ENCODE results near the gene UNC13D. TPM values are rescaled to one million over a fixed set of nuclear protein-coding genes. Genes with fewer than 3 reads are reported as not detected.

The UNC13D gene
- total and polyA plus RNA-seq, 9 of the 15 experiments (the other 6 are each of a cell fraction or from before 2014, with no cell fraction given), result 0.86 to 244 (median 69.2) TPM

- TF ChIP-seq PML (IDR thresholded peaks at IDR 0.05; ENCODE audit: low read length) (peak; percentile 99), SETDB1 (IDR thresholded peaks at IDR 0.05; ENCODE audit: low read length) (no peak), JUND (IDR thresholded peaks at IDR 0.05; ENCODE audit: borderline replicate concordance, low read depth, low read length) (peak; percentile 77; the same call in 1 of the 2 replicates), JUND (tag; IDR thresholded peaks at IDR 0.05; ENCODE audit: borderline replicate concordance, low read depth, low read length) (peak; percentile 55; the same call in 1 of the 3 replicates), SLC30A9 (CRISPR knock-in tag; IDR thresholded peaks at IDR 0.05) (no peak), TAF15 (IDR thresholded peaks at IDR 0.05; ENCODE audit: low read depth, low read length) (no peak), ID3 (CRISPR knock-in tag; IDR thresholded peaks at IDR 0.05) (no peak), ID3 (tag; IDR thresholded peaks at IDR 0.05) (peak; percentile 84), POLR2G (IDR thresholded peaks at IDR 0.05; ENCODE audit: low read depth, low read length) (peak; percentile 99), POLR2H (tag; IDR thresholded peaks at IDR 0.05; ENCODE audit: low read depth) (peak; percentile 99), ZNF175 (CRISPR knock-in tag; IDR thresholded peaks at IDR 0.05; ENCODE audit: low read depth) (no peak), RFX7 (CRISPR knock-in tag; IDR thresholded peaks at IDR 0.05) (no peak), SIN3B (IDR thresholded peaks at IDR 0.05; ENCODE audit: low read depth) (peak; percentile 71), PHF20 (IDR thresholded peaks at IDR 0.05; ENCODE audit: partially characterized antibody) (peak; percentile 72), ARID2 (IDR thresholded peaks at IDR 0.05) (no peak), ERF (CRISPR knock-in tag; IDR thresholded peaks at IDR 0.05) (0 out of 2 replicates have a peak, but pooled peaks have one; percentile 12), ZFP91 (CRISPR knock-in tag; IDR thresholded peaks at IDR 0.05) (0 out of 2 replicates have a peak, but pooled peaks have one; percentile 64), ZNF224 (CRISPR knock-in tag; IDR thresholded peaks at IDR 0.05) (peak; percentile 87; the same call in 1 of the 2 replicates), ZC3H11A (IDR thresholded peaks at IDR 0.05; ENCODE audit: low read depth, low read length) (no peak), BHLHE40 (IDR thresholded peaks at IDR 0.05; ENCODE audit: low read length) (no peak), FOXJ2 (tag; IDR thresholded peaks at IDR 0.05) (no peak), SAFB2 (IDR thresholded peaks at IDR 0.05; ENCODE audit: borderline replicate concordance, low read depth, low read length, severe bottlenecking) (no peak), HSF4 (CRISPR knock-in tag; IDR thresholded peaks at IDR 0.05; ENCODE audit: borderline replicate concordance) (no peak), TFAM (CRISPR knock-in tag; conservative IDR thresholded peaks at IDR 0.05) (no peak), ZNF76 (CRISPR knock-in tag; IDR thresholded peaks at IDR 0.05; ENCODE audit: borderline replicate concordance) (0 out of 2 replicates have a peak, but pooled peaks have one; percentile 75), ZNF165 (CRISPR knock-in tag; IDR thresholded peaks at IDR 0.05; ENCODE audit: borderline replicate concordance) (no peak), GTF2B (IDR thresholded peaks at IDR 0.05; ENCODE audit: extremely low read depth, insufficient read length) (peak; percentile 96), RUNX1 (IDR thresholded peaks at IDR 0.05; ENCODE audit: low read depth) (peak; percentile 59; the same call in 1 of the 2 replicates)
Observed at GRCh38 chr17:75779250-75779986, 64.8 kb downstream of the UNC13D start (continued).
